B cell (primary cell): ENCODE results near the gene SNIP1.

Experiments
- CTCF ChIP-seq: fragments of 200-600 bp; IDR thresholded peaks from one replicate; pipeline ENCODE4 v1.8.0; 2022; ENCODE audit warnings: antibody characterized with exemption, mild to moderate bottlenecking
- EZH2 ChIP-seq: IDR thresholded peaks from 2 replicates; pipeline ENCODE4 v1.6.1; 2012; ENCODE audit warnings: borderline replicate concordance, low read depth, mild to moderate bottlenecking, moderate library complexity, low read length; ENCODE audit not compliant: insufficient read depth, poor library complexity, severe bottlenecking

GRCh38 chr1:37599940-37600339 is 45.8 kb upstream of the SNIP1 start:
- TF ChIP-seq CTCF (no peak), EZH2 (no peak)
